Activated T-cell treated with anti-CD3 and anti-CD28 coated beads, Interleukin-2, amount 50 U/mL, for 4 hours (primary cell): ENCODE measurements around the gene MYO1D. TPM values are rescaled to one million over a fixed set of nuclear protein-coding genes. Genes with fewer than 3 reads are reported as not detected.
"Not testable (repeated sequence)": the region's sequence is repeated elsewhere in the genome, so short reads cannot be mapped to it uniquely, and the experiment has no call there.

ENCODE experiments used
- ATAC-seq, 2 donors: fragments of 200-7000 bp; cut with Tn5 transposase; one replicate each; pipeline ENCODE4 v1.10.0; 2021
- DNase-seq: peaks from one replicate; pipeline ENCODE4 v3.0.0-alpha.2; 2020
- H3K27me3 Mint-ChIP-seq: one replicate; pipeline ENCODE4 v1.8.0; 2021; ENCODE audit warnings: low read depth, mixed read lengths
- H3K36me3 Mint-ChIP-seq: one replicate; pipeline ENCODE4 v1.8.0; 2022; ENCODE audit warnings: mixed read lengths; ENCODE audit not compliant: insufficient read depth
- H3K4me1 Mint-ChIP-seq: one replicate; pipeline ENCODE4 v1.8.0; 2021; ENCODE audit warnings: low read depth, mixed read lengths
- H3K4me3 Mint-ChIP-seq: one replicate; pipeline ENCODE4 v1.8.0; 2021; ENCODE audit warnings: mild to moderate bottlenecking, moderate library complexity, mixed read lengths
- H3K9me3 Mint-ChIP-seq: one replicate; pipeline ENCODE4 v1.8.0; 2021; ENCODE audit warnings: mixed read lengths
- total RNA-seq, 3 donors: library from RNA; stranded (reverse); gene quantifications; one replicate each; pipeline ENCODE4 v1.2.1, GENCODE V29; 2021

The MYO1D gene
- total RNA-seq, 3 donors from 2014 or later: 8.5 to 14.6 (median 10.6) TPM

DNA sequence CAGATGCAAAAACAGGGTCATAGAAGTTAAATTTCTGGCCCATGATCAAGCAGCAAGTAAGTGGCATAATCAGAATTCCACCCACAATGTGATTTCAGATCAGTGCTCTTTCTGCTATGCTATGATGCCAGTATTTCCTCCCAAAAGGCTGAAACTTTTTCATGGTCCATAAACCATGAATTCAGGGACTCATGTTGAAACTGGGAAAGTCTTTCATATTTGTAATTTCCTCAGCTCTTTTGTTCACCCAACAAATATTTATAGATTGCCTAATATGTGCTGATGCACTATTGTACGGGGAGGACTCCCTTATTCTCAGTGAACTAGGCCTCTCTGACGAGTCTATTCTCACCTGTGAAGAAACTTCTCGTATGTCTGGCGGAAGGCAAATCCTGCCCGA is 156.3 kb downstream of the MYO1D start:
- DNase-seq (no peak), ATAC-seq (no peak)
- Mint-ChIP-seq H3K27me3 (no peaks in the 10 kb centered on the region), H3K9me3 (peaks cover 4% of the 10 kb centered on the region), H3K36me3 (peaks cover 22% of the 10 kb centered on the region), H3K4me1 (no peaks in the 10 kb centered on the region), H3K4me3 (no peak overlapping the region)

DNA sequence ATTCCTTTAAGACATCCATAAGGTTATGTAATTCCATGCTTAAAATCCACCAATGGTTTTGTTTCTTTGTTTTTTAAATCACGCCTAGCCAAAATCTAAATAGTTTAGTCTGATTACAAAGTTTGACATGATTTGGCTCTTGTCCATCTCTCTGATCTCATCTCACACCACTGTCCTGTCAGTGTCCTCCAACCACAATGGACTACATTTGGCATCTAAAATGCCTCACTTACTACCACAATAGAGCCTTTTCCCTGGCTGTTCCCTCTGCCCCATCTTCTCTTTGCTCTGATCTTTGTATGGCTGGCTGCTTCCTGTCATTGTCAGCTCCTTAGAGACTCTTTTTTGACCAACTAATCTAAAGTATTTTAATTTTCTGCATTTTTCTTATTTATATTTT is 157.2 kb downstream of the MYO1D start:
- Mint-ChIP-seq H3K36me3 (peaks cover 14% of the 10 kb centered on the region), H3K27me3 (no peaks in the 10 kb centered on the region), H3K4me1 (no peaks in the 10 kb centered on the region), H3K9me3 (no peaks in the 10 kb centered on the region), H3K4me3 (no peak overlapping the region)
- DNase-seq (no peak), ATAC-seq (no peak)

DNA sequence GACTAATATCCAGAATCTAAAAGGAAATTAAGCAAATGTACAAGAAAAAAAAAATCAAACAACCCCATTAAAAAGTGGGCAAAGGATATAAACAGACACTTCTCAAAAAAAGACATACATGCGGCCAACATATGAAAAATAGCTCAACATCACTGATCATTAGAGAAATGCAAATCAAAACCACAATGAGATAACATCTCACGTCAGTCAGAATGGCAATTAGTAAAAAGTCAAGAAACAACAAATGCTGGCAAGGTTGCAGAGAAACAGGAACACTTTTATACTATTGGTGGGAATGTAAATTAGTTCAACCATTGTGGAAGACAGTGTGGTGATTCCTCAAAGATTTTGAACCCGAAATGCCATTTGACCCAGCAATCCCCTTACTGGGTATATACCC is 162.0 kb downstream of the MYO1D start:
- not testable (repeated sequence) for ATAC-seq, H3K9me3 Mint-ChIP-seq, H3K4me1 Mint-ChIP-seq, H3K27me3 Mint-ChIP-seq, DNase-seq, H3K4me3 Mint-ChIP-seq
- peaks cover 22% of the 10 kb centered on the region for H3K36me3 Mint-ChIP-seq

DNA sequence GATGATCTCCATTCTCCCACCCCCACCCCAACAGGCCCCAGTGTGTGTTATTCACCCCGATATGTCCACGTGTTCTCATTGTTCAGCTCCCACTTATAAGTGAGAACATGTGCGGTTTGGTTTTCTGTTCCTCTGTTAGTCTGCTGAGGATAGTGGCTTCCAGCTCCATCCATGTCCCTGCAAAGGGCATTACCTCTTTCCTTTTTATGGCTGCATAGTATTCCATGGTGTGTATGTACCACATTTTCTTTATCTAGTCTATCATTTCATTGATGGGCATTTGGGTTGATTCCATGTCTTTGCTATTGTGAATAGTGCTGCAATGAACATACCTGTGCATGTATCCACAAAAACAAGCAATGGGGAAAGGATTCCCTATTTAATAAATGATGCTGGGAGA is 162.7 kb downstream of the MYO1D start:
- ATAC-seq, H3K4me1 Mint-ChIP-seq, H3K27me3 Mint-ChIP-seq, H3K9me3 Mint-ChIP-seq, DNase-seq, H3K4me3 Mint-ChIP-seq: not testable (repeated sequence)
- peaks cover 18% of the 10 kb centered on the region for H3K36me3 Mint-ChIP-seq

DNA sequence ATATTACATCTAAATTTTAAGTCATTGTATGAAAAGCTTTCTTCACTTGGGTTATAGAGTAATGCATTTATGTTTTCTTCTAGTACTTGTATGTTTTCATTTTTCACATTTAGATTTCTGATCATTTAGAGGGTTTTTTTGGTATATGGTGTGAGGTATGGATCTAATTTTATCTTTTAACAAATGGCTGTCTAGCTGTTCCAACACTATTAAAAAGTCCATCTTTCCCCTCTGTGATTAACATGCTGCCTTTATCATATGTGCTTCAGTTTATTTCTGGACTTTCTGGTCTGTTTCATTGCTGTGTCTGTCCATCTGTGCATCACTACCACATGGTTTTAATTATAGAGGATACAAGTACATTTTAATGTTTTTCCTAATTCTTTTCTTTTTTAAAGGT is 163.8 kb downstream of the MYO1D start:
- no peaks in the 10 kb centered on the region for H3K9me3 Mint-ChIP-seq
- H3K4me3 Mint-ChIP-seq: no peak overlapping the region
- H3K36me3 Mint-ChIP-seq: peaks cover 15% of the 10 kb centered on the region
- no peaks in the 10 kb centered on the region for H3K27me3 Mint-ChIP-seq
- ATAC-seq: no peak
- no peaks in the 10 kb centered on the region for H3K4me1 Mint-ChIP-seq
- no peak for DNase-seq

DNA sequence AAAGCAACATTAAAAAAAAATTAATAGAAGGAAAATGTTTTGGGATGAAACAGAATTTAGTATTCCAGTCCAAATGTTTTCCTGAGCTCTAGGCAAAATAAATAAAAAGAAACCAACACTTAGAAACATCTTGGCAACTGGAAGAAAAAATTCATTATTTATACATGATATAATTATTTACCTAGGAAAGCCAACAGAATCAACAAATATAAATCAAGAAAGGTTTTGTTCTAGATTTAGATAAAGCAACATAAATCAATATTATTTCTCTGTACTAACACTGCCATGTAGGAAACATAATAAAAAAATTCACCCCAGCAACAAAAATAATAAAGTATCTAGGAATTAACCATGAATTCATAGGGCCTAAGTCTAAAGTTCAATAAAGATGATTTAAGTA is 167.4 kb downstream of the MYO1D start:
- H3K9me3 Mint-ChIP-seq: no peaks in the 10 kb centered on the region
- no peaks in the 10 kb centered on the region for H3K27me3 Mint-ChIP-seq
- H3K4me1 Mint-ChIP-seq: no peaks in the 10 kb centered on the region
- H3K4me3 Mint-ChIP-seq: no peak overlapping the region
- DNase-seq (no peak), ATAC-seq (no peak)
- H3K36me3 Mint-ChIP-seq: peaks cover 14% of the 10 kb centered on the region

DNA sequence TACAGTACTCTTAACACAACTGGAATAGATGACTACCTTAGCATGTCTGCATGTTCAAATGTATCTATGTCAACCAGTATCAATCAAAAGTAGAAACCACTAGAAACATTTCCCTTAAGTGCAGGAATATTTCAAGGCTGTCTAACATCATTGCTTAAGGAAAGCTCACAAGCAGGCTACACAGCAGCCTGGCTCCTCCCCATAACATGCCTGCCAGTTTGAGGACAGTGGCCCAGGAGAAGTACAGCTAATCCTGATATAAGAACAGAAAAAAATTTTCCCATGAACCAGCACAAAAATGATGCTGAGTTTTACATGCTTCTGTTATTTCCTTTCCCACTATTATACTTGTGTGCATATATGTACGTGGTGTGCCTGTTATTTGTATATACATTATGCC is 175.1 kb downstream of the MYO1D start:
- ATAC-seq: no peak
- Mint-ChIP-seq H3K9me3 (no peaks in the 10 kb centered on the region), H3K4me1 (no peaks in the 10 kb centered on the region), H3K27me3 (no peaks in the 10 kb centered on the region), H3K36me3 (peaks cover 3% of the 10 kb centered on the region), H3K4me3 (no peak overlapping the region)
- no peak for DNase-seq

DNA sequence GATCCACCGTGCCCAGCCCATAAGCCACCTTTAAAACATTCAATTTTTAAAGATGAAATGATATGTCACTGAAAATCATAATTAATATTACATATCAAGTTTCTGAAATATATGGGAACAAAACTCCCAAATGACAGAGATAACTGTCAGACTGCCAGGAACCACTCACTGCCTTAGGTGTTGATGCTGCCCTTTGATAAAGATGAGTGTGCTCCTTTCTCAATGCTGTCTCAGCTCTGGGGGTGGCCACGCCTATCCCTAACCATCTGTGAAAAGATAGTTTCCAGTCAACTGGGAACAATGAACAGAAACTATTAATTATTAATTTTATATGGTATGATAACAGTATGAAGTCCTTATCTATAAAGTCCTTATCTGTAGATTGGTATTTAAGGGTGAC is 177.7 kb downstream of the MYO1D start:
- ATAC-seq (no peak), DNase-seq (no peak)
- H3K36me3 Mint-ChIP-seq: peaks cover 3% of the 10 kb centered on the region
- no peaks in the 10 kb centered on the region for H3K9me3 Mint-ChIP-seq
- H3K27me3 Mint-ChIP-seq: no peaks in the 10 kb centered on the region
- no peaks in the 10 kb centered on the region for H3K4me1 Mint-ChIP-seq
- H3K4me3 Mint-ChIP-seq: no peak overlapping the region

DNA sequence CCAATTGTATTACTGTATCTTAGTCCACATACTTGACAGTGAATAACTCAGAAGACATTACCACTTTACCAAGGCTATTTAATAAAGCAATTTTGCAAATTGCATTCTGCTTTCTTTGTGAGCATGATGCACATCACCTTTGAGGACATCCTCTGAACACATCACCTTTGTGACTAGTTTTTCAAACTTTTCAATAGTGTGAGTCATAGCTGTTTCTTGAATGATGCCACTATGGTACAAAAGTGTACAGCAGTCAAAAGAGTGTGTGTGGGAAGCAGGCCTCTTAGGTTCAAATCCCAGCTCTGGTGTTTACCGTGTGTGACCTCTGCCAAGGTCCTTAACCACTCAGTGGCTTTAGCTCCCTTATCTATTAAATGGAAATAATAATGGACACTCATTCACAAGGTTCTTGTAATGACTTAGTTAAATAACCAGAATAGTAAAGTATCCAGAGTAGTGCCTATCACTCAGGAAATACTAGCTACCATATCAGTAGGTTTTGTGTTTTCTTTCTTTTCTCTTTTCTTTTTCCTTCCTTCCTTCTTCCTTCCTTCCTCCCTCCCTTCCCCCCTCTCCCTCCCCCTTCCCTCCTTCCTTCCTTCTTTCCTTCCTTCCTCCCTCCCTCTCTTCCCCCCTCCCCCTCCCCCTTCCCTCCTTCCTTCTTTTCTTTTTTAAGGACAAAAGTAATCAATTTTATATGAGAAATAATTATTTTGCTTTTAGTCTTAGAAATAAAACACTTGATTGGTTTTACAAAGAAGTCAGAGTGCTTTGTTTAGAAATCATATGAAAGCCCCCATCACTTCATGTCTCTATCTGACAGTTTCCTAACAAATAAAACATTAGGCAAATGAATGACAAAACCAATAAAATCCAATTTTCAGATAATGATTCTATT is 178.9 kb downstream of the MYO1D start:
- H3K27me3 Mint-ChIP-seq: peaks cover 2% of the 10 kb centered on the region
- no peak for DNase-seq
- no peaks in the 10 kb centered on the region for H3K9me3 Mint-ChIP-seq
- no peak overlapping the region for H3K4me3 Mint-ChIP-seq
- peak; percentile 48 to 53 for ATAC-seq
- H3K36me3 Mint-ChIP-seq: peaks cover 5% of the 10 kb centered on the region
- H3K4me1 Mint-ChIP-seq: no peaks in the 10 kb centered on the region

DNA sequence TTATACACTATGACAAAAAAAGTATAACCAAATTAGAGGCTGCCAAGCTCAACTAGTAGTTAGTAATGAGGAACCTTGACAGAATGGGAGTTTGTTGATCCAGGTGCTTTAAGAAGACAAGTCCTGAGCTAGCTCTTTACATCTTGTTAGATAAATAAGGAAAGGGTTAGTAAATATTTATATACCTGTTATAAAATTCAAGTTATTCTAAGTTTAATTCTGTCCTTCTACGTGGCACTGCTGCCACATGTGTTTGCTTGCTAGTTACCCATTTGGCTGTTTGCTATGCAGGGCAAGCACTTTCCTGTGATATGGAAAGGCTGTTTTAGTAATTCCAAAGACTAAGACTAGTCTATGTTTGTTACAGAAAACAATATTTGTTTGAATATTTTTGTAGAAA is 180.5 kb downstream of the MYO1D start:
- no peaks in the 10 kb centered on the region for H3K4me1 Mint-ChIP-seq
- peaks cover 2% of the 10 kb centered on the region for H3K27me3 Mint-ChIP-seq
- no peak for DNase-seq
- no peak overlapping the region for H3K4me3 Mint-ChIP-seq
- H3K36me3 Mint-ChIP-seq: peaks cover 5% of the 10 kb centered on the region
- no peaks in the 10 kb centered on the region for H3K9me3 Mint-ChIP-seq
- no peak for ATAC-seq

DNA sequence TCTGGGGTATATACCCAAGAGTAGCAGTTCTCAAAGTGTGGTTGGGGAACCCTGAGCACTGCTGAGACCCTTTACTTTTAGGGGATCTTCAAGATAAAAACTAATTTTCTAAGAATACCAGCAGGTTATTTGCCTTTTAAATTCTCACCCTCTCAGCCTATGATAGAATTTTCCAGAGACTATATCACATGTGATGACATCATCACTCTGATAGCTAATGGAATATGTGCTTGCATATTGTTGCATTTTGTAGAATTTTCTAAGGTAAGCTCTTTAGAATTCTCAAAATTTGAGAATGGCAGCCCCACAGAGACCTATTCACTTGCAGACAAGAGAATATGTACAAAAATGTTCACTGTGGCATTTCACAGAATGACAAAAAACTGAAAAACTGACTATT is 181.1 kb downstream of the MYO1D start:
- Mint-ChIP-seq H3K36me3 (peaks cover 5% of the 10 kb centered on the region), H3K27me3 (peaks cover 2% of the 10 kb centered on the region), H3K9me3 (no peaks in the 10 kb centered on the region), H3K4me1 (no peaks in the 10 kb centered on the region), H3K4me3 (no peak overlapping the region)
- DNase-seq (no peak), ATAC-seq (no peak)

DNA sequence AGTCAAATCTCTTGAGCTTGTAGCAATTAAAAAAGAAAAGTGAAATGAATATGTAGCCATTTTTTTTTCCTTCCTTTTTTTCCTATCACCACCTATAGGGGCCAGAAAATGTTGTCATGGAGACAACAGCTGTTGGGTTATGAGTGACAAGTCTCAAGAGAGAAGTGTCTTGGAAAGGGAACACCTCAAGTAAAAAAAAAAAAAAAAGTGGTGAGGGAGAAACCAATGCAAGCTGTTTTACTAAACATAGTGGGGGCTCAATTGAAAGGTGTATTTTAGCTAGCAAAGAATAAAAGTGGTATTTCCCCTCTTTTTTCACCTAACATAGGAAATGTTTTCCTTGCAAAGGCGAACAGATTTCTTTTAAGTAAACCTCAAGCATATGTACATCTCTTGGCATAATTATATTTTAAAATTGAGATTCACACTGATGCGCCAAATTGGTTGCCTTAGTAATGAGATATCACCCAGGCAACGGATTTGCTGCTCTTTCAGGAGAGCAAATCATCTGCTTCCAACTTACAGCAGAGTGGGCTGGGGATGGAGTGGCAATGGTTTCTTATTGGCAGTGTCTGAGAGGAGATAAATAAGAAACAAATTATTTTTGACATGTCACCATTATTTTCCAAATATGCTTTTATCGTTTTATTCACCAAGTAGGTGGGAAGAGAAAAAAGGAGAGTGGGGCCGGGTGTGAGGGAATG is 183.6 kb downstream of the MYO1D start:
- no peaks in the 10 kb centered on the region for H3K9me3 Mint-ChIP-seq
- no peak overlapping the region for H3K4me3 Mint-ChIP-seq
- peaks cover 2% of the 10 kb centered on the region for H3K36me3 Mint-ChIP-seq
- ATAC-seq (no peak), DNase-seq (no peak)
- H3K4me1 Mint-ChIP-seq: no peaks in the 10 kb centered on the region
- peaks cover 2% of the 10 kb centered on the region for H3K27me3 Mint-ChIP-seq

DNA sequence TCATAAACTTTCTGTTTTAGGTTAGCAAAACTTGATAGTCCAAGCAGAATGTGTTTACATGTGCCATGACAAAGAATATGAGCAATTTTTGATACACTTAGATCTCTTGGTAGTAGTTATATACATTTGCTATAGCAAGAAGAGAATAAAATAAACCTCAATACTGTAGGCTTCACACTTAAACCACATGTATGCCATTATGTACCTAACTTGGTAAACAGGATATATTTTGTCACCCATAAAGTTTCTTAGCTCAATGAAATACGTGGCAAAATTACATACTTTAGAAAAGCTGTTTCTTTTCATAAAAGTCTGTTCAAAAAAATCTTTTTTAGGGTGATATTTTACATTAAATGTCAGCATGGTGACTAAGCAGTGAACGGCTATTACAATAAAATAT is 184.7 kb downstream of the MYO1D start:
- DNase-seq: no peak
- Mint-ChIP-seq H3K4me1 (no peaks in the 10 kb centered on the region), H3K36me3 (peaks cover 2% of the 10 kb centered on the region), H3K9me3 (no peaks in the 10 kb centered on the region), H3K27me3 (peaks cover 2% of the 10 kb centered on the region), H3K4me3 (no peak overlapping the region)
- ATAC-seq: no peak

DNA sequence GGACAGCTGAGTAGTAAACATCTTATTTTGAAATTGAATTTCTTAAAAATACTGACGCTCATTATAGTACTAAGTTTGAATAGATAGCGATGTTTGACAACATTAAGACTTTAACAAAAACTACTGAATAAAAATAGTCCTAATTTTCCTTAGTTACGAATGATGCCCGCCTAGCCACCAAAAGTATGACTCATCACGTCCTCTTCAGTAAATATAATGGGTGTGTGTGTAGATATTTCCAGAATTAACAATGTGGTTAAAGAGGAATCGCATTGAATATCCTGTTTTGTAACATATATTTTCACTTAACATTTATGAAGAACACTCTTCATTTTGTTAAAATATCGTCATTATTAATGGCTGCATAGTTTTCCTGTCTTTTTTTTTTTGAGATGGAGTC is 187.6 kb downstream of the MYO1D start:
- ATAC-seq: no peak
- no peaks in the 10 kb centered on the region for H3K4me1 Mint-ChIP-seq
- H3K9me3 Mint-ChIP-seq: no peaks in the 10 kb centered on the region
- no peak for DNase-seq
- peaks cover 2% of the 10 kb centered on the region for H3K36me3 Mint-ChIP-seq
- no peak overlapping the region for H3K4me3 Mint-ChIP-seq
- H3K27me3 Mint-ChIP-seq: peaks cover 2% of the 10 kb centered on the region

DNA sequence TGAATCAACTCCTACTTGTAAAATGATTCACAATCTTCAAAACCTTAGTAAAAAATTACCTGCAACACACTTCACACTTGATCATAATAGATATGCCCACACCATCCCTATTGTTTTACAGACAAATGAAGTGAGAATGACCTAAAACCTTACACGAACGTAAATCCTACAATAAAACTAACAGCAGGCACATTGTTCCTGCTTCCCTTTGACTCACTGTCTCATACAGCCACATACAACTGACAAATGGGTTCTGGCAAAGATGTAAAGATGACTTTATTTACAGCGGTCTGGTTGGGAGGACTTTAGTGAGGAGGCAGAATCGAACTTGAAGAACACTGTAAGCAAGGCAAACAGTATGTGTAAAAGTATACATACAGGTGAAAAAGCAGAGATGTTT is 188.7 kb downstream of the MYO1D start:
- no peaks in the 10 kb centered on the region for H3K9me3 Mint-ChIP-seq
- no peak overlapping the region for H3K4me3 Mint-ChIP-seq
- DNase-seq: no peak
- H3K27me3 Mint-ChIP-seq: peaks cover 2% of the 10 kb centered on the region
- H3K36me3 Mint-ChIP-seq: peaks cover 1% of the 10 kb centered on the region
- no peak for ATAC-seq
- H3K4me1 Mint-ChIP-seq: no peaks in the 10 kb centered on the region
